Ovary (tissue), 3 donors: ENCODE data around the gene NR5A2.

Source experiments
- CTCF ChIP-seq, 3 donors: fragments of 450-650 bp in 2 of 3; fragments of 200-600 bp in 1 of 3; IDR thresholded peaks; one replicate each; pipeline versions ENCODE4 v1.5.1 to v1.8.0; 2016 to 2022; ENCODE audit warnings: antibody characterized with exemption in 3 of 3, mild to moderate bottlenecking in 1 of 3
- EP300 ChIP-seq: sonication (generic); formaldehyde crosslinking; IDR thresholded peaks from one replicate; pipeline ENCODE4 v1.6.1; 2017; ENCODE audit warnings: antibody characterized with exemption
- donor health status: DM: no; HTN: no; CAD: no.

GRCh38 chr1:200062143-200062542 is 34.6 kb downstream of the NR5A2 start:
- TF ChIP-seq CTCF (IDR thresholded peaks at IDR 0.05) (no peak), EP300 (no peak)
